Lower leg skin (tissue), 3 donors: Measurements from ENCODE around the gene LSM3.

Experiments used
- POLR2A ChIP-seq, 2 donors: fragments of 450-650 bp; IDR thresholded peaks; one replicate each; pipeline ENCODE4 v1.6.1; 2016 to 2017; ENCODE audit warnings: antibody characterized with exemption in 2 of 2, mild to moderate bottlenecking in 1 of 2, moderate library complexity in 1 of 2
- TF ChIP-seq, protein P1 (sequence below), 3 donors: fragments of 450-650 bp; IDR thresholded peaks; one replicate each; pipeline ENCODE4 v1.5.1; 2016; ENCODE audit warnings: antibody characterized with exemption in 3 of 3, mild to moderate bottlenecking in 3 of 3, moderate library complexity in 2 of 3

DNA sequence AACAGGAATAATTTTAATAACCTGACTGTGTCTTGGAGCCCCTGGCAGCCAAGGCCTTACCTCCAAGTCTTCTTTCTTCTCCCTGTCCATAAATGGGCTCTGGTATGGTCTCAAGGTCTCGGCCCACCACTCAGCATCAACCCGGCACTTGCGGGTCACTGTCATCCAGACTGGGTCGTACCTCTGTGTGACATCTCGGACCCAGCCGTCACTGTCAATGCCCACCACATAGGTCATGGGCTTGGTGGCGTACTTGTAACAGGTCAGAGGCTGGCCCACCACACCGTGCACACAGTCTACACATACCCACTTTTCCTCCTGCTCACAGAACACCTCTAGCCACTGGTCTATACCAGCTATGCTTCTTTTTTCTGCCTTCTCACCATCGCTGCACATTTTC is 20.7 kb upstream of the LSM3 start:
- TF ChIP-seq, protein P1, sequence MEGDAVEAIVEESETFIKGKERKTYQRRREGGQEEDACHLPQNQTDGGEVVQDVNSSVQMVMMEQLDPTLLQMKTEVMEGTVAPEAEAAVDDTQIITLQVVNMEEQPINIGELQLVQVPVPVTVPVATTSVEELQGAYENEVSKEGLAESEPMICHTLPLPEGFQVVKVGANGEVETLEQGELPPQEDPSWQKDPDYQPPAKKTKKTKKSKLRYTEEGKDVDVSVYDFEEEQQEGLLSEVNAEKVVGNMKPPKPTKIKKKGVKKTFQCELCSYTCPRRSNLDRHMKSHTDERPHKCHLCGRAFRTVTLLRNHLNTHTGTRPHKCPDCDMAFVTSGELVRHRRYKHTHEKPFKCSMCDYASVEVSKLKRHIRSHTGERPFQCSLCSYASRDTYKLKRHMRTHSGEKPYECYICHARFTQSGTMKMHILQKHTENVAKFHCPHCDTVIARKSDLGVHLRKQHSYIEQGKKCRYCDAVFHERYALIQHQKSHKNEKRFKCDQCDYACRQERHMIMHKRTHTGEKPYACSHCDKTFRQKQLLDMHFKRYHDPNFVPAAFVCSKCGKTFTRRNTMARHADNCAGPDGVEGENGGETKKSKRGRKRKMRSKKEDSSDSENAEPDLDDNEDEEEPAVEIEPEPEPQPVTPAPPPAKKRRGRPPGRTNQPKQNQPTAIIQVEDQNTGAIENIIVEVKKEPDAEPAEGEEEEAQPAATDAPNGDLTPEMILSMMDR (IDR thresholded peaks at IDR 0.05) = no peak
- TF ChIP-seq POLR2A (IDR thresholded peaks at IDR 0.05) = no peak
